ENCODE measurements around the gene SLC8A3. TPM values are rescaled to one million over a fixed set of nuclear protein-coding genes. Genes with fewer than 3 reads are reported as not detected.

Gene SLC8A3
- total RNA-seq, 2 experiments from 2014 or later: 0.57 to 0.58 TPM

DNA sequence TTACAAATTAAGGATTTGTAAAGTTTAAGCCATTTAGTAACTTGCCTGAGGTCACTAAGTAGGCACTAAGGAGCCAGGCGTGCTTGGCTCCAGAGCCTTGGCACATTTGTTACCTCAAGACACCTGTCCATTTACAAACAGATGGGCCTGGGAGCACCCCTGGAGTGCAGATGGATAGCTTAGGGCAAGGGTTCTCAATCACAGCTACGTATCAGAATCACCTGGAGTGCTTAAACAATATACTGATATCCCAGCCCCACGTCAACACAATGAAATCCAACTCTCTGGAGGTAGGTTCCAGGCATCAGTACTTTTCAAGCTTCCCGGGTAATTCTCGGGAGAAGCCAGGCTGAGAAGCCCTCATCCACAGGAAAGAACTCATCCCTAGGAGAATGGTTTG, 45.4 kb downstream of the SLC8A3 start:
- ATAC-seq (no peak), DNase-seq (no peak)
- Mint-ChIP-seq H3K4me3 (no peak overlapping the region), H3K9me3 (ENCODE audit: low read depth) (no peaks in the 10 kb centered on the region), H3K27ac (no peak overlapping the region), H3K36me3 (ENCODE audit: low read depth) (no peaks in the 10 kb centered on the region), H3K27me3 (peaks cover 22% of the 10 kb centered on the region), H3K4me1 (no peaks in the 10 kb centered on the region)
- ChIA-PET CTCF (no interaction called here), POLR2A (no interaction called here)
- intact Hi-C loops (cut with DNase I, micrococcal nuclease): no loop called here

DNA sequence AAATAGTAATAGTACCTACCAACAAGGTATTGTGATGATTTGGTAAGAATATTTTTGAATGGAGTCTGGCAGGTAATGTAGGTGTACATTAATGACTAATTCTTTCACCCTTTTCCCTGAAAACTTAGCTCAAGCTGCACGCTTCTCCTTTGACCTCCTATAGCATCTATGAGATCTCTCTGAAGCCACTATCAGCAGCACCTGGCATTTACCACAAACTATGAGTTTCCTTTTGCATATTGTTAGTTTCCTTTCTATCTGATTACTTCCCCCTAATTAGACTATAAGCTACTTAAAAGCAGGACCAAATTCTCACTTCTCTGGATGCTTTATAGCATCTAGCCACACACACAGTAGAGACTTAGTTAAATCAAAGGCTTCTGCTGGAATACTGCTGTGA, 48.1 kb downstream of the SLC8A3 start:
- no peak overlapping the region for H3K27ac Mint-ChIP-seq

DNA sequence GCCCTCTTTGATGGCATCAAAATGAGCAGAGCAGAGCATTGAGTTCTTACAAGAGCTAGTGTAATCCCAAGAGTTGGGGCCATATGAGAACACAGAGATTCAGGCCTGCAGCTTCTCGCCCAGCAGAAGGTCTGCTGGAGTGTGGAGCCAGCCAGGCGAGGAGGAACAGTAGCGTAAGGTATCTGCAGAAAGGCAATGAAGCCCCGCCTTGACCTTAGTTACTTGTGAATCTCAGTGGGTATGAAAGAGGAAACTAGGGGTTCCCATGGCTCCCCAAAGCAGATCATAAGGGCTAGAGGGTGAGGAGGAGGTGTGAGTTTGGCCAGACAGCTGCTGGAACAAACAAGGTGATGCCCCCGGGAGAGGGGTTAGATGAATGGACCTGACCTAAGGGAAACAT, 49.4 kb downstream of the SLC8A3 start:
- no peaks in the 10 kb centered on the region for H3K4me1 Mint-ChIP-seq
- no peak overlapping the region for H3K27ac Mint-ChIP-seq
- no peaks in the 10 kb centered on the region for H3K9me3 Mint-ChIP-seq (ENCODE audit: low read depth)
- ChIA-PET POLR2A (no interaction called here), CTCF (no interaction called here)
- DNase-seq: no peak
- H3K4me3 Mint-ChIP-seq: no peak overlapping the region
- H3K36me3 Mint-ChIP-seq (ENCODE audit: low read depth): no peaks in the 10 kb centered on the region
- H3K27me3 Mint-ChIP-seq: peaks cover 19% of the 10 kb centered on the region
- no peak for ATAC-seq
- intact Hi-C loops (cut with DNase I, micrococcal nuclease): no loop called here

More for the DNA sequence above, 48.1 kb downstream of the SLC8A3 start:
- CTCF ChIA-PET: interaction anchor here (0.8 kb wide), 1 partner anchor 44 kb away, joined by 4 read pairs; no protein-coding TSS in a partner anchor
- POLR2A ChIA-PET: no interaction called here
- H3K4me1 Mint-ChIP-seq: no peaks in the 10 kb centered on the region
- H3K36me3 Mint-ChIP-seq (ENCODE audit: low read depth): no peaks in the 10 kb centered on the region
- intact Hi-C loops (cut with DNase I, micrococcal nuclease): no loop called here
- no peak for ATAC-seq
- H3K4me3 Mint-ChIP-seq: no peak overlapping the region
- DNase-seq: no peak
- H3K27me3 Mint-ChIP-seq: peaks cover 15% of the 10 kb centered on the region
- no peaks in the 10 kb centered on the region for H3K9me3 Mint-ChIP-seq (ENCODE audit: low read depth)

DNA sequence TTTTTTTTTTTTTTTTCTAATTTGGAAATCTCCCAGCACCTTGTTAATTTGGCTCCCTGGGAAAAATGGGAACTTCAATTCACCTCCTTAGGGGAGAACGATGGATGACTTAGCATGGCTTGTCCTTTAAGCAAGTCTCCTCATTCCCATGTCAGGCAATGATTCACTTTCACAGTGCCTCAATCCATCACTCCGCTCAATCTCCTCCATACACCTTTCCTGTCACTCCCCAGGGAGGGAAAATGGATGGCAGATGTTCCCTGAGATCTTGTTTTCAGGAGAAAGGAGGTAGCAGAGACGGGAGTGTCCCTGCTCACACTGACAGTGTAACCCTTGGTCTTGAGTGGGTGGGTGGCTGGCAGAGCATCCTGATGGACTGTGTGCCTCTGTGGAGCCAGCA, 51.0 kb downstream of the SLC8A3 start:
- ChIA-PET POLR2A (no interaction called here), CTCF (interaction anchor here (1.1 kb wide), 1 partner anchor 15 kb away, joined by 3 read pairs; no protein-coding TSS in a partner anchor)
- Mint-ChIP-seq H3K27ac (no peak overlapping the region), H3K4me3 (no peak overlapping the region), H3K4me1 (no peaks in the 10 kb centered on the region), H3K27me3 (peaks cover 20% of the 10 kb centered on the region), H3K36me3 (ENCODE audit: low read depth) (no peaks in the 10 kb centered on the region), H3K9me3 (ENCODE audit: low read depth) (no peaks in the 10 kb centered on the region)
- ATAC-seq (no peak), DNase-seq (no peak)
- intact Hi-C loops (cut with DNase I, micrococcal nuclease): no loop called here

DNA sequence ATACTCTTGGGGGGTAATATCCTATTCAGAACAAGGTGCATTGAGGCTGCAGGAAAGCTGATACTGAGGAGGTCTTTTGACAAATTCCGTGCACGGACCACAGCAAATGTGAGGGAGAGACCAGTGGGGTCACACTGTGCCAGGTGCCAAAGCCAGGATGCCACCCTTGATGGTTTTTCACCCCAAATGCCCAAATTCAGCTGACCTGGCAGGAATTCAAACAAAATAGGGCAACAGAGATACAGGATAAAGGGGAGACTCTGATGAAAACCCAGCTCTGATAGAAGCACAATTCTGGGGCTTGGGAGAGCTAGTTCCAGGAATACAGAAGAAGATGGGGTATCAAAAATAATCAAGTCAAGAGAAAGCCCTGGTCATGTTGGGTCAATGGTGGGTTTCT, 55.3 kb downstream of the SLC8A3 start:
- H3K4me1 Mint-ChIP-seq: no peaks in the 10 kb centered on the region
- ChIA-PET CTCF (interaction anchor here (0.8 kb wide), 1 partner anchor 32 kb away, joined by 3 read pairs; no protein-coding TSS in a partner anchor), POLR2A (no interaction called here)
- ATAC-seq: no peak
- H3K9me3 Mint-ChIP-seq (ENCODE audit: low read depth): no peaks in the 10 kb centered on the region
- no peaks in the 10 kb centered on the region for H3K36me3 Mint-ChIP-seq (ENCODE audit: low read depth)
- H3K27ac Mint-ChIP-seq: no peak overlapping the region
- H3K27me3 Mint-ChIP-seq: peaks cover 31% of the 10 kb centered on the region
- no peak for DNase-seq
- no peak overlapping the region for H3K4me3 Mint-ChIP-seq
- intact Hi-C loops (cut with DNase I, micrococcal nuclease): no loop called here

DNA sequence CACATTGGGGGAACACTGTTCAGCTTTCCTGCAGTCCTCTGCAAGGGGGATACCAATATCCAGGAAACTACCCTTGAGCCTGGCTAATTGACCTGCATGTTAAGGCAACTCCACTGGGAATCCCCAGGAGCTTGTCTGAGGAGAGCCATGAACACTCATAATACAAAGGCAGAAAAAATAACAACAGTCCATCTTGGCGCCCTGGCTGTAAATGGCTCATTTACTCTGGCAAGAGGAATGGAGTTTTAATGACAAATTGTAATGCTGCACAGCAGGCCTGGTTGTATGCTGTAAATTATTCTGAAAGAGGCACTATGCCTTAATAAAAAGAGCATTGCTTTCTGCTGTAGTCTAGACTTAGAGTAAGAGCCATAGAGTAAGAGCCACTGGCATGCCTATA, 58.3 kb downstream of the SLC8A3 start:
- Mint-ChIP-seq H3K4me1 (no peaks in the 10 kb centered on the region), H3K9me3 (ENCODE audit: low read depth) (no peaks in the 10 kb centered on the region), H3K36me3 (ENCODE audit: low read depth) (no peaks in the 10 kb centered on the region), H3K4me3 (no peak overlapping the region), H3K27me3 (peaks cover 28% of the 10 kb centered on the region), H3K27ac (no peak overlapping the region)
- DNase-seq (no peak), ATAC-seq (no peak)
- POLR2A ChIA-PET: no interaction called here
- intact Hi-C loops (cut with DNase I, micrococcal nuclease): no loop called here
- CTCF ChIA-PET: interaction anchor here (0.6 kb wide), 1 partner anchor 108 kb away, joined by 3 read pairs; no protein-coding TSS in a partner anchor

DNA sequence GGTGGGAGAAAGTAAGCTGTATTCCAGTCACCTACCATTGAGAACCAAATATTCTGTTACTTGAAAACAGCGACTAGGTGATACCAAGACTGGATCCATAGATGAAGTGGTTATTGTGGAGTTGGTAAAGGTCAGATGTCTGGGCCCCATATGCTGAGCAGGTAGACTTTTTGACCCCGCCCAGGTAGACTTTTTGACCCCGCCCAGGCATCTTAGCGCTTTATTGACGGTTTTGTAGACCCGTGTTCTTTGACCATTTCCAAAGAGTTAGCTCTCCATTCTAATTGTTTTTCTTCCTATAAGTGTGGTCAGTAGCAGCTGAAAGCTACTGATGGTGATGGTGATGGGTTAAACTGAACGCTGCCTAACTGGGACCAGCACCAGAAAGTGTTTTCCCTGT, 61.6 kb downstream of the SLC8A3 start:
- Mint-ChIP-seq H3K27me3 (peaks cover 26% of the 10 kb centered on the region), H3K4me1 (no peaks in the 10 kb centered on the region), H3K4me3 (no peak overlapping the region), H3K27ac (no peak overlapping the region), H3K9me3 (ENCODE audit: low read depth) (no peaks in the 10 kb centered on the region), H3K36me3 (ENCODE audit: low read depth) (no peaks in the 10 kb centered on the region)
- ChIA-PET CTCF (no interaction called here), POLR2A (no interaction called here)
- intact Hi-C loops (cut with DNase I, micrococcal nuclease): no loop called here
- DNase-seq (no peak), ATAC-seq (no peak)

DNA sequence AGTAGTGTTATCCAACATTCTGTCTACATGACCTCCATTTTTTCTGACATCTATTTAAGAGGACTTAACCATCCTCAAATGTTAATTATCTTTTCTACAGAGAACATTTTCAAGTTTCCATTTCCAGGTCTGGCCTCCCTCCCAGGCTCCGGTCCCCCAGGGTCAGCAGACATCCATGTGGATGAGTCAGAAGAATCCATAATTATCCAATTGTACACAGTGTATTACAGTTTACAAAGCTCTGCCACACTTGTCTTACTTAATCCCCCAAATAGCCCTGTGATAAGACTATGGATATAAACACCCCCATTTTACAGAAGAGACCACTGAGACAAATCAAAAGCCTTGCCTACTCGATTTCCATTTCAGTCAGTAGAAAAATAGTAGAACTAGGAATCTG, 65.0 kb downstream of the SLC8A3 start:
- no peak for DNase-seq
- no peak for ATAC-seq
- H3K4me3 Mint-ChIP-seq: no peak overlapping the region
- H3K9me3 Mint-ChIP-seq (ENCODE audit: low read depth): no peaks in the 10 kb centered on the region
- ChIA-PET CTCF (no interaction called here), POLR2A (no interaction called here)
- no peaks in the 10 kb centered on the region for H3K4me1 Mint-ChIP-seq
- H3K36me3 Mint-ChIP-seq (ENCODE audit: low read depth): no peaks in the 10 kb centered on the region
- intact Hi-C loops (cut with DNase I, micrococcal nuclease): no loop called here
- no peak overlapping the region for H3K27ac Mint-ChIP-seq
- H3K27me3 Mint-ChIP-seq: peaks cover 8% of the 10 kb centered on the region

DNA sequence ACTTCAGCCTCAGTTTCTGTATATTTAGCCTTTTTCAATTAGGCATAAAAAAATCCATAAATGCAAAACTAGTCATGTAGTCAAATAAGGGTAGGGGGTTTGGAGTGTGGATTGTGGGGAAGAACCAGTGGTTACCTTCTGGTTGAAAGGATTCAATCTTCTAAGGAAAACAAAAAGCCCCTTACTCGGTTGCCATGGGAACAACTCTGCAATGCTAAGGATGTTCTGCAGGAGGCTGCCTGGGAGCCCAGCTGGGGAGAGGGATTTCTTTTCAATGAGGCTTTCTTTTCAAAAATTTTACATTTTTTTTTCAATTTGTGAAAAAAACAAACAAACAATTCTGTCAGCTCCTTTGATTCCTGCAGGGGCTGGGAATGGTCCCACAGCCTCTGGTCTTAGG, 67.2 kb downstream of the SLC8A3 start:
- intact Hi-C loops (cut with DNase I, micrococcal nuclease): no loop called here
- no peak for DNase-seq
- no peak for ATAC-seq
- ChIA-PET POLR2A (no interaction called here), CTCF (interaction anchor here (0.6 kb wide), 1 partner anchor 417 kb away, joined by 3 read pairs; no protein-coding TSS in a partner anchor)
- Mint-ChIP-seq H3K27ac (no peak overlapping the region), H3K9me3 (ENCODE audit: low read depth) (no peaks in the 10 kb centered on the region), H3K27me3 (peaks cover 14% of the 10 kb centered on the region), H3K36me3 (ENCODE audit: low read depth) (no peaks in the 10 kb centered on the region), H3K4me3 (no peak overlapping the region), H3K4me1 (no peaks in the 10 kb centered on the region)

DNA sequence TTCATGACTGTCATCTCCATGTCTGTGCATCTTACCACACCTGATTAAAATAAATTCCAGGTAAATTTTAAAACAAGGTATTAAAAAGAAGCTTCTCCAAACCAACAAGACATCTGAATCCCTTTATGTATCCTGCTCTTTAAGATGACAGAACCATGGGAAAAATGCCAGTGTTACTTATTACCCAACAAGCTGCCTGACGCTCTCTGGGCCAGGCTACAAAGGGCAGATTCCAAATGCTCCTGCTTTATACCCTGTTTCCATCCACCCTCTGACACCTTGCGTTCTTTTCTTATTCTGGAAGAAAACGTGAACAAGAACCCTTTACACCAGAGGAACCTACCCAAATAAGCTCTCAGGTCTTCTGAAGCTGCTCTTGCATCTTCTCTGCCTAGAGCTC, 70.7 kb downstream of the SLC8A3 start:
- ChIA-PET POLR2A (no interaction called here), CTCF (interaction anchor here (0.6 to 1.4 kb wide), 4 partner anchors 37 to 64 kb away, joined by 3 to 4 read pairs (median 3); no protein-coding TSS in a partner anchor)
- Mint-ChIP-seq H3K27ac (no peak overlapping the region), H3K4me1 (no peaks in the 10 kb centered on the region), H3K36me3 (ENCODE audit: low read depth) (no peaks in the 10 kb centered on the region), H3K27me3 (peaks cover 12% of the 10 kb centered on the region), H3K9me3 (ENCODE audit: low read depth) (no peaks in the 10 kb centered on the region), H3K4me3 (no peak overlapping the region)
- intact Hi-C loops (cut with DNase I, micrococcal nuclease): no loop called here
- ATAC-seq (no peak), DNase-seq (no peak)

DNA sequence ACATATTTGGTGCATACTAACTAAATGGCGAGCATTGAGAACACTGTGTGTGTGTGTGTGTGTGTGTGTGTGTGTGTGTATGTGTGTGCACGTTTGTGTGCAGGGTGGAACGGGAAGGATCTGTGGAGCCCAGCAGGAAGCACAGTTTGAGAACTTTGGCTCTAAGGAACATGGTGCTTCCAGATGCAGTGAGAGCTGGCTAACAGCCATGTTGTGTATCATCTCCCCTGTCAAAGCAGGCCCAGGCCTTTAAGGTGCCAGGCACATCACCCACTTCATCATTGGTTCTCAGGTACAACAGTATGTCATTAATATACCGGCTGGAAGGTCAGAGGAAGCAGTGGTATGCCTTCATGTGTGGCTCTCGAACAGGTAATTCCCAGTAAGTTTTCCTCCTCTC, 72.5 kb downstream of the SLC8A3 start:
- ATAC-seq (no peak), DNase-seq (no peak)
- Mint-ChIP-seq H3K4me1 (no peaks in the 10 kb centered on the region), H3K9me3 (ENCODE audit: low read depth) (no peaks in the 10 kb centered on the region), H3K36me3 (ENCODE audit: low read depth) (no peaks in the 10 kb centered on the region), H3K27me3 (peaks cover 18% of the 10 kb centered on the region), H3K4me3 (no peak overlapping the region), H3K27ac (no peak overlapping the region)
- POLR2A ChIA-PET: no interaction called here
- CTCF ChIA-PET: no interaction called here
- intact Hi-C loops (cut with DNase I, micrococcal nuclease): no loop called here

DNA sequence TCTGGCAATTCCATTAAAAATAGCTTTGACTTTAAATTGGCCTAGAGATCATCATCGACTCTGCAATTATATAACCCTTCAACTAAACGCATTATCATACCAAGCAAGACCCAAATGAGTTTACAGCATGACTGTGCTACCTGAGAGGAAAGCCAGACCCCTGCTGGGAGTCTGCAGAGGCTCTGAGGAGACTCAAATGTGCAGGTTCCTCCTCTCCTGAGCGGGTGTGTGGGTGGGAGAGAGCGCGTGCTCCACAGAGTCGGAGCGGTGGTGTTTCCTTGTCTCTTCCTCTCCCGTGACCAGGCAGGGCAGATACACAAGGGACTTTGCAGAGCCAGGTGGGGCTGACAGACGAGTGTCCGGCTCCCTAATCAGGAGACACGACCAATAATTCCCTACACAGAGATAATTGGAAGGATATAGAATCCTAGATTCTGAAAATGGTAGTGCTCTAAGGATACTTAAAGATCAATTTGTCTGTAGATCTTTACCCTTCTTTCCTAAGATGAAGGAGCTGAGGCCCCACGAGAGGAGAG, 74.1 kb downstream of the SLC8A3 start:
- Mint-ChIP-seq H3K27me3 (peaks cover 18% of the 10 kb centered on the region), H3K4me1 (no peaks in the 10 kb centered on the region), H3K36me3 (ENCODE audit: low read depth) (no peaks in the 10 kb centered on the region), H3K27ac (no peak overlapping the region), H3K9me3 (ENCODE audit: low read depth) (no peaks in the 10 kb centered on the region), H3K4me3 (no peak overlapping the region)
- intact Hi-C loops (cut with DNase I, micrococcal nuclease): no loop called here
- ATAC-seq (no peak), DNase-seq (no peak)
- CTCF ChIA-PET: no interaction called here
- POLR2A ChIA-PET: no interaction called here

DNA sequence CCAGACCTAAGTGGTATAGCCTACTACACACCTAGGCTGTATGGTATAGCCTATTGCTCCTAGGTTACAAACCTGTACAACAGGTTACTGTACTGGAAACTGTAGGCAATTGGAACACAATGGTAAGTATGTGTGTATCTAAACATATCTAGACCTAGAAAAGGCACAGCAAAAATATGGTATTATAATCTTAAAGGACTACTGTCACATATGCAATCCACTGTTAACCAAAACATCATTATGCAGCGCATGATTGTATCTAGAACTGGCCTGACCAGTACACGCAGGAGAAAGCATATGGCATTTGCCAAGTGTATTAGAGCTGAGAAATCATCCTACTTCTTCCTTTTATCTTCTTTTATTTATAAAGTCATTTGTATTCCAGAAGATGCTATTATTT, 75.5 kb downstream of the SLC8A3 start:
- ATAC-seq (no peak), DNase-seq (no peak)
- no peaks in the 10 kb centered on the region for H3K36me3 Mint-ChIP-seq (ENCODE audit: low read depth)
- intact Hi-C loops (cut with DNase I, micrococcal nuclease): no loop called here
- no peak overlapping the region for H3K4me3 Mint-ChIP-seq
- no peaks in the 10 kb centered on the region for H3K4me1 Mint-ChIP-seq
- CTCF ChIA-PET: interaction anchor here (1.0 kb wide), 1 partner anchor 85 kb away, joined by 3 read pairs; no protein-coding TSS in a partner anchor
- POLR2A ChIA-PET: no interaction called here
- peaks cover 15% of the 10 kb centered on the region for H3K27me3 Mint-ChIP-seq
- H3K27ac Mint-ChIP-seq: no peak overlapping the region
- no peaks in the 10 kb centered on the region for H3K9me3 Mint-ChIP-seq (ENCODE audit: low read depth)
